ENCODE data around the gene RER1. TPM values are rescaled to one million over a fixed set of nuclear protein-coding genes. Genes with fewer than 3 reads are reported as not detected.

RER1 gene
- total and polyA plus RNA-seq, 8 donors: 89.6 to 167 (median 101) TPM

DNA sequence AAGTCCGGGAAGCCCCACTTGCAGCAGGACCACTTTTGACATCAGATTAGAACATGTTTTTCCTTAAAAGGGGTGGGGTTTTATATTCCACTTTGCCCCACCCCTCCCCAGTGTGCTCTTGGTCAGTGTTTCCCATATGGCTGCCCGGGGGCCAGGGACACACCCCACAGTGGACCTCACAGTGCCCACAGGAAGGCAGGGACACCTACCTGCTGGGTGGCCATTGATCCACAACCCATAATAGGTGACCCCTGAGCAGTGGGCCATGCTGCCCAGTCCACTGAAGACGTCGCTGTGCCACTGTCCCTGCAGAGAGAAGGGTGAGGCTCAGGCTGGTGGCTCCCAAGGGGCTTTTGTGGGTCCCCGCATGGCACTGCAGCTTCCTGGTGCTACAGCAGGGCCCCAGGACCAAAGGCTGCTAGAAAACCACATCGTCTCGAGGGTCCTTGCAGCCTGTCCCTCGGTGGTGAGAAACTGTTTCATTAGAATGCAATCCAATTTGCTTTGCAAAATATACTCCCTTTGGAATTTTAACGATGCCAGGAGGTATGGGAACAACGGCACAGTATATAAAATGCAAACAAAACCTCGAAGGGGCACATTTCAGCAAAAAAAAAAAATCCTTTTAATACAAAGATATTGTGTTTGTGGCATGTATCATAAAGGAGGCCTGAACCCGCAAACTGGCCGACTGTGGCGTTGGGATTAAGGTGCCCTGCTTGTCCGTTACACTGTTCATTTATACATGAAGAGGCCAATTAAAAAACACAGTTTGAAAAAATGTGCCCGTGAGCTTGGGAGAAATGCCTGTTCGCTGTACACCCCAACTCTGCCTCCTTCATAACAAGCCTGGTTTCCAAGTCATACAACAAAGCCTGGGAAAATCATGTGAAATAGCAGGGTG is 17.1 kb upstream of the RER1 start:
- no peaks in the 10 kb centered on the region for H3K36me3 ChIP-seq
- DNase-seq (peak in 1 of 4 donors; percentile 43), ATAC-seq (no peak)
- H3K27ac ChIP-seq: no peak overlapping the region
- intact Hi-C loops (cut with DNase I): no loop called here
- H3K27me3 ChIP-seq: no peaks in the 10 kb centered on the region
- no peaks in the 10 kb centered on the region for H3K4me1 ChIP-seq
- H3K4me3 ChIP-seq: no peak overlapping the region
- TF ChIP-seq, protein P1, sequence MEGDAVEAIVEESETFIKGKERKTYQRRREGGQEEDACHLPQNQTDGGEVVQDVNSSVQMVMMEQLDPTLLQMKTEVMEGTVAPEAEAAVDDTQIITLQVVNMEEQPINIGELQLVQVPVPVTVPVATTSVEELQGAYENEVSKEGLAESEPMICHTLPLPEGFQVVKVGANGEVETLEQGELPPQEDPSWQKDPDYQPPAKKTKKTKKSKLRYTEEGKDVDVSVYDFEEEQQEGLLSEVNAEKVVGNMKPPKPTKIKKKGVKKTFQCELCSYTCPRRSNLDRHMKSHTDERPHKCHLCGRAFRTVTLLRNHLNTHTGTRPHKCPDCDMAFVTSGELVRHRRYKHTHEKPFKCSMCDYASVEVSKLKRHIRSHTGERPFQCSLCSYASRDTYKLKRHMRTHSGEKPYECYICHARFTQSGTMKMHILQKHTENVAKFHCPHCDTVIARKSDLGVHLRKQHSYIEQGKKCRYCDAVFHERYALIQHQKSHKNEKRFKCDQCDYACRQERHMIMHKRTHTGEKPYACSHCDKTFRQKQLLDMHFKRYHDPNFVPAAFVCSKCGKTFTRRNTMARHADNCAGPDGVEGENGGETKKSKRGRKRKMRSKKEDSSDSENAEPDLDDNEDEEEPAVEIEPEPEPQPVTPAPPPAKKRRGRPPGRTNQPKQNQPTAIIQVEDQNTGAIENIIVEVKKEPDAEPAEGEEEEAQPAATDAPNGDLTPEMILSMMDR (IDR thresholded peaks at IDR 0.05): no peak
- H3K9me3 ChIP-seq: no peaks in the 10 kb centered on the region

DNA sequence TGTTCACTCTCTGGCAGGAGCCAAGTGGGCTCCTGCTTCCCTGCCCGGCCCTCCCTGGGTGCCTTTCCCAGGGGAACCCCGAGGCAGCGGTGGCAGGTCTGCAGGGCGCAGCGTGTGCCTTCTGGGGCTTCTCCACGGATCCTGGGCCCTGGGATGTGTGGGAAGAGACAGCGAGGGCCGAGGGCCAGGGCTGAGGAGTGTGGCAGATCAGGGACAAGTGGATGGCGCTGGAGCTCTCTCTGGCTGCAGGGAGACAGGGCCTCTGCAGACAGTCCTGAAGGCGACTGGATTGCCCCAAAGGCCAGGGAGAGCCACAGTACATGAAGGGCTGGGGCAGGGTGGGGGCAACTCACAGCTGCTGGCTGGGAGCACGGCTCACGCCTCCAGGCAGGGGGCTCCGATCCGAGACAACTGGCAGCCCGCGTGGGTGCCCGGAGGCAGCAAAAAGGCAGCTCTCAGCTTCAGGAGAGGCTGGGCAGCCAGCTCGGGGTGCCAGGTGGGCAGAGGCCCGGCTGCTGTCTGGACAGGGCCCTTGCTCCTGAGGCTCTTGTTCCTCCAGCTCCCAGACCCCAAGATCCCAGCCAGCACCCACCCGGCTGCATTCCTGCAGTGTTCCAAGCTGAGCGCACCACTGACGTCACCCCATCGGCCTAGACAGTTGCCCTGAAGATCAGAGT is 16.3 kb upstream of the RER1 start:
- Histone ChIP-seq H3K27me3 (no peaks in the 10 kb centered on the region), H3K4me3 (no peak overlapping the region), H3K4me1 (no peaks in the 10 kb centered on the region), H3K27ac (no peak overlapping the region), H3K9me3 (no peaks in the 10 kb centered on the region), H3K36me3 (no peaks in the 10 kb centered on the region)
- intact Hi-C loops (cut with DNase I): no loop called here
- DNase-seq (peak in 1 of 4 donors; percentile 70), ATAC-seq (no peak)
- TF ChIP-seq, protein P1 (IDR thresholded peaks at IDR 0.05): no peak

DNA sequence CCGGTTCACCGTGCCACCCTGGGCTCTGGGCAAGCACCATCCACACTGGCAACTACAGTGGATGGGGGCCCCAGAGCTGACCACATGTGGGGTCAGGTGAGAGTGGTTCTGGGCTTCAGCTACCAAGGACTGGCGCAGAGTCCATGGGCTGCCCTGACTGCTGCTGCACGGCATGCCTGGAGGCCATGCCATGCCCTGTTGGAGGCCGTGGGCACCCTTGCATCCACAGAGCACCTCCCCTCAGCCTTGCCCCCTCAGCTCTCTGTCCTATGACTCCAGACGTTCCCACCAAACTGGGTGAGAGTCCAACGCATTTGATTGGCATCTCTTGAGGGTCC is 15.7 kb upstream of the RER1 start:
- H3K4me1 ChIP-seq: no peaks in the 10 kb centered on the region
- DNase-seq (no peak), ATAC-seq (no peak)
- H3K4me3 ChIP-seq: no peak overlapping the region
- no peaks in the 10 kb centered on the region for H3K36me3 ChIP-seq
- intact Hi-C loops (cut with DNase I): no loop called here
- no peaks in the 10 kb centered on the region for H3K9me3 ChIP-seq
- H3K27me3 ChIP-seq: no peaks in the 10 kb centered on the region
- no peak overlapping the region for H3K27ac ChIP-seq
- TF ChIP-seq, protein P1 (IDR thresholded peaks at IDR 0.05): no peak

DNA sequence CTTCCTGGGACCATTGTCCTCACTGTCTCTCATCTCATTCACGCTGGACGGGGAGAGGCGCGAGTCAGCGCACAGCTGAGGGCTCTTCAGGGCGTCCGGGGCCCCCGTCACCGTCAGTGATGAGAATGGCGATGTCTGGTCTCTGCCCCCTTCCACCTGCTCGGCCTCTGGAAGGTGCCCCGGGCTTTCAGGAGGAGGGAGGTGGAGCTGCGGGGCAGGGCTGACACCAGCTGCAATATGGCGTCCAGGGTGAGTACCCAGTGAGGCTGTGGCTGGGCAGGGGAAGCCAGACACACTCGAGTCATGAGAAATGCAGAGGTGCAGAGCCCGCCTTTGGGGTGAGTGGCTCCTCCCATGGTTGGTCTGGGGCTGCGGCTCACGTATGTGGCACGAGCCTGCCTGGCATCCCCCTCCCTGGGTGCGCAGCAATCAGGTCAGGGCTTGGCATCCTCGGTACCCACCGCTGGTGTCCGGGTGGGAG is 15.3 kb upstream of the RER1 start:
- Histone ChIP-seq H3K4me3 (no peak overlapping the region), H3K27me3 (no peaks in the 10 kb centered on the region), H3K27ac (no peak overlapping the region), H3K36me3 (no peaks in the 10 kb centered on the region), H3K4me1 (no peaks in the 10 kb centered on the region), H3K9me3 (no peaks in the 10 kb centered on the region)
- intact Hi-C loops (cut with DNase I): no loop called here
- peak in 1 of 4 donors; percentile 66 for DNase-seq
- ATAC-seq: no peak
- TF ChIP-seq, protein P1 (IDR thresholded peaks at IDR 0.05): no peak
